Measurements from ENCODE around the gene SRGN. TPM values are rescaled to one million over a fixed set of nuclear protein-coding genes. Genes with fewer than 3 reads are reported as not detected.

The SRGN gene
- polyA plus RNA-seq, 1 donor from 2014 or later: not detected

DNA sequence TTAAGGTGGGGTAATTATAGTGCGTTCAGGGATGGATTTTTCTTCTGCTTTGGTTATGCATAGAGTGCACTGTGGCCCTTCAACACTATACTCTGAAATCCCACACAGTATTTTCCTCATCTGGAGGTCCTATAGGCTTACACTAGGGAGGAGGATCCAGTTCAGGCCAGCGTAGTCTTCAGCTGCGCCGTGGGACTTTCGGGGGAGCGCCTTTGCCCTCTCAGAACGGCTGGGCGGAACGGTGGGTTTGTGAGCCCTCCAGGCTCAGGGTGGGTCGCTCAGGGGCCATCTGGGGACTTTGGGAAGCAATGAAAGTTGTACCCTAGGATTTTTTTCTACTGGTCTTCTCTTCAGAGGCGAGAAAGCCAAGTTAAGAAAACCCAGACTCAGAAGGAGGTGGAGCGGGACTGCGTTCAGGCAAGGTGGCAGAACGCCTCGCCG, 35.4 kb downstream of the SRGN start:
- no peaks in the 10 kb centered on the region for H4K20me1 ChIP-seq (ENCODE audit: insufficient read depth)
- H3K27me3 ChIP-seq (ENCODE audit: insufficient read depth, low read depth, low read length): no peaks in the 10 kb centered on the region
- no peak for TF ChIP-seq TAF1 (IDR thresholded peaks at IDR 0.05; ENCODE audit: low read depth)
- TF ChIP-seq SMC3 (conservative IDR thresholded peaks at IDR 0.05; ENCODE audit: poor library complexity): no peak
- no peak for TF ChIP-seq EZH2 (IDR thresholded peaks at IDR 0.05; ENCODE audit: borderline replicate concordance, insufficient read depth, low read length, poor library complexity, severe bottlenecking)
- no peak for TF ChIP-seq POLR2AphosphoS5 (IDR thresholded peaks at IDR 0.05)
- TF ChIP-seq, protein P1, sequence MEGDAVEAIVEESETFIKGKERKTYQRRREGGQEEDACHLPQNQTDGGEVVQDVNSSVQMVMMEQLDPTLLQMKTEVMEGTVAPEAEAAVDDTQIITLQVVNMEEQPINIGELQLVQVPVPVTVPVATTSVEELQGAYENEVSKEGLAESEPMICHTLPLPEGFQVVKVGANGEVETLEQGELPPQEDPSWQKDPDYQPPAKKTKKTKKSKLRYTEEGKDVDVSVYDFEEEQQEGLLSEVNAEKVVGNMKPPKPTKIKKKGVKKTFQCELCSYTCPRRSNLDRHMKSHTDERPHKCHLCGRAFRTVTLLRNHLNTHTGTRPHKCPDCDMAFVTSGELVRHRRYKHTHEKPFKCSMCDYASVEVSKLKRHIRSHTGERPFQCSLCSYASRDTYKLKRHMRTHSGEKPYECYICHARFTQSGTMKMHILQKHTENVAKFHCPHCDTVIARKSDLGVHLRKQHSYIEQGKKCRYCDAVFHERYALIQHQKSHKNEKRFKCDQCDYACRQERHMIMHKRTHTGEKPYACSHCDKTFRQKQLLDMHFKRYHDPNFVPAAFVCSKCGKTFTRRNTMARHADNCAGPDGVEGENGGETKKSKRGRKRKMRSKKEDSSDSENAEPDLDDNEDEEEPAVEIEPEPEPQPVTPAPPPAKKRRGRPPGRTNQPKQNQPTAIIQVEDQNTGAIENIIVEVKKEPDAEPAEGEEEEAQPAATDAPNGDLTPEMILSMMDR (IDR thresholded peaks at IDR 0.05; ENCODE audit: poor library complexity, severe bottlenecking): no peak
- TF ChIP-seq RAD21 (conservative IDR thresholded peaks at IDR 0.05): no peak
- TF ChIP-seq MXI1 (conservative IDR thresholded peaks at IDR 0.05; ENCODE audit: poor library complexity, severe bottlenecking): no peak
- TF ChIP-seq REST (IDR thresholded peaks at IDR 0.05; ENCODE audit: borderline replicate concordance): no peak
- no peak for TF ChIP-seq EP300 (conservative IDR thresholded peaks at IDR 0.05; ENCODE audit: poor library complexity, severe bottlenecking)
- H3K4me2 ChIP-seq (ENCODE audit: low read length): peak overlapping the region; percentile 74
- no peaks in the 10 kb centered on the region for H3K9me3 ChIP-seq (ENCODE audit: low read length)
- H3F3A ChIP-seq (ENCODE audit: insufficient read depth, low read length, poor library complexity, severe bottlenecking): peaks cover 10% of the 10 kb centered on the region
- no peaks in the 10 kb centered on the region for H3K36me3 ChIP-seq (ENCODE audit: insufficient read depth, low read length)
- peaks cover 33% of the 10 kb centered on the region for H3K79me2 ChIP-seq (replicated peaks; ENCODE audit: insufficient read depth, low read length)
- no peaks in the 10 kb centered on the region for H3K9me2 ChIP-seq (ENCODE audit: insufficient read depth, low read length)
- H3K27ac ChIP-seq (ENCODE audit: low read length): peak overlapping the region; percentile 84
- H3K9ac ChIP-seq (ENCODE audit: low read length): peak overlapping the region; percentile 80
- peak overlapping the region; percentile 74 for H2AFZ ChIP-seq (ENCODE audit: low read depth, low read length)
- H3K4me3 ChIP-seq (ENCODE audit: low read length): peak overlapping the region; percentile 96

DNA sequence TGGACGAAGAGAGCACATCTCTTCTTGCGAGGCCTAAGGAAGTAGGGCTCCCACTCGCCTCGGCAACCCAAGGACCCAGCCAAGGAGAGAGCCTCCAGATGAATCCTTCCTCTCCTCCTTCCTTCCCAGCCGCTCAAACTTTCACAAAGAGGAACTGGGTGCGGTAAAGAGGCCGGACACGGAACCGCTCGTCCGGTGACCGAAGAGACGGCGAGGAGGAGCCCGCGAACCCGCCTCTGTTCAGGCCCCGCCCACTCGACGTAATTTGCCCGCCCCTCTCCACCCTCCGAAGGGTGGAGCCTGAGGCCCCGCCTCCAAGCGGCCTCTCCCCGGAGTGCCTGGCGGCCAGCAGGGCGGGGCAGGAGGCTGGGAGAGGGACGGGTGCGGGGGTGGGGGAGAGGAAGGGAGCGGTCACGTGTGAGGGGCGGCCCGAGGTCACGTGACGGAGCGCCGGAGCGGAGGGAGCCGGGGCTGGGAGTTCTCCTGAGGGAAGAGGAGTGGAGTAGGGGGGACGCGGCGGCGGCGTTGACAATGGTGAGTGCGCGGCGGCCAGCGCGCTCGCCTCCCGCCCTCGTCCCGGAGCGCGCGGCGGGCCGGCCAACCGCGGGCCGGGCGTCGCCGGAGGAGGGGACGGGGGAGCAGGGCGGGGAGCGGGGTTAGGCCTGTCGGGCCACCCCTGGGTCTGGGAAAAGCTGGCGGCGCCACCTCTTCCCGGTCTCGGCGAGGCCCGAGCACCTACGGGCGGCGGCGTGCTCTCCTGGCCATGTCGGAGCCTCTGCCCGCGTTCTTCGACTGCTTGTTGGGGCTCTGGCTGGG, 36.1 kb downstream of the SRGN start, which contains the start of gene VPS26A:
TSS of gene VPS26A (plus strand) at position 432 of the 816 bp plus-strand sequence. CDS start at position 532, 100 bp downstream.
- TF ChIP-seq, protein P1 (IDR thresholded peaks at IDR 0.05; ENCODE audit: poor library complexity, severe bottlenecking): peak; percentile 87
- TF ChIP-seq POLR2AphosphoS5 (IDR thresholded peaks at IDR 0.05) (peak; percentile 87), RAD21 (conservative IDR thresholded peaks at IDR 0.05) (peak; percentile 78), EP300 (conservative IDR thresholded peaks at IDR 0.05; ENCODE audit: poor library complexity, severe bottlenecking) (no peak), SMC3 (conservative IDR thresholded peaks at IDR 0.05; ENCODE audit: poor library complexity) (peak; percentile 83), MXI1 (conservative IDR thresholded peaks at IDR 0.05; ENCODE audit: poor library complexity, severe bottlenecking) (peak; percentile 73), TAF1 (IDR thresholded peaks at IDR 0.05; ENCODE audit: low read depth) (peak; percentile 75), REST (IDR thresholded peaks at IDR 0.05; ENCODE audit: borderline replicate concordance) (peak; percentile 68), EZH2 (IDR thresholded peaks at IDR 0.05; ENCODE audit: borderline replicate concordance, insufficient read depth, low read length, poor library complexity, severe bottlenecking) (no peak)
- no peaks in the 10 kb centered on the region for H3K9me3 ChIP-seq (ENCODE audit: low read length)
- peak within 1 kb of the TSS; percentile 84 for H3K27ac ChIP-seq (ENCODE audit: low read length)
- H3K9ac ChIP-seq (ENCODE audit: low read length): peak within 1 kb of the TSS; percentile 80
- peaks cover 38% of the 10 kb centered on the region for H3K79me2 ChIP-seq (replicated peaks; ENCODE audit: insufficient read depth, low read length)
- no peaks in the 10 kb centered on the region for H3K36me3 ChIP-seq (ENCODE audit: insufficient read depth, low read length)
- H4K20me1 ChIP-seq (ENCODE audit: insufficient read depth): no peaks in the 10 kb centered on the region
- H3K9me2 ChIP-seq (ENCODE audit: insufficient read depth, low read length): no peaks in the 10 kb centered on the region
- H3K4me2 ChIP-seq (ENCODE audit: low read length): peak within 1 kb of the TSS; percentile 82
- peak within 1 kb of the TSS; percentile 74 for H2AFZ ChIP-seq (ENCODE audit: low read depth, low read length)
- peaks cover 10% of the 10 kb centered on the region for H3F3A ChIP-seq (ENCODE audit: insufficient read depth, low read length, poor library complexity, severe bottlenecking)
- H3K27me3 ChIP-seq (ENCODE audit: insufficient read depth, low read depth, low read length): no peaks in the 10 kb centered on the region
- H3K4me3 ChIP-seq (ENCODE audit: low read length): peak within 1 kb of the TSS; percentile 96

Data from neural cell (in vitro differentiated cells).